GM18499 (cell line): ENCODE measurements around the gene NDUFS1.

Experiments
- ATAC-seq: cut with Tn5 transposase; IDR thresholded peaks from one replicate; pipeline ENCODE4 v1.9.1; 2021; ENCODE audit warnings: moderate number of reproducible peaks; ENCODE audit not compliant: insufficient read depth, unreplicated experiment

NDUFS1 gene

GRCh38 chr2:206071807-206072206 is 87.4 kb downstream of the NDUFS1 start:
- ATAC-seq, result no peak

GRCh38 chr2:206069417-206069816 is 89.8 kb downstream of the NDUFS1 start:
- no peak for ATAC-seq

- ATAC-seq, result no peak
These were observed 91.0 kb downstream of the NDUFS1 start for GRCh38 chr2:206068207-206068606.
